HepG2 (cell line): ENCODE results near the gene CCNQ. TPM values are rescaled to one million over a fixed set of nuclear protein-coding genes. Genes with fewer than 3 reads are reported as not detected.
A peak's percentile ranks its signal among the peaks of the same experiment; 100 is the strongest.

Source experiments
- ATF1 ChIP-seq: IDR thresholded peaks from 2 replicates; pipeline ENCODE4 v1.6.1; 2016; ENCODE audit warnings: mild to moderate bottlenecking, control low read depth
- BATF2 ChIP-seq: sonication (generic); formaldehyde crosslinking; IDR thresholded peaks from 2 replicates; pipeline ENCODE4 v1.8.0; 2022; ENCODE audit warnings: mild to moderate bottlenecking, missing genetic modification reagents, moderate library complexity
- CCDC6 ChIP-seq: sonication (generic); formaldehyde crosslinking; IDR thresholded peaks from 2 replicates; pipeline ENCODE4 v1.8.1; 2022; ENCODE audit warnings: mild to moderate bottlenecking, missing genetic modification reagents, moderate library complexity
- CEBPG ChIP-seq: IDR thresholded peaks from 2 replicates; pipeline ENCODE4 v1.6.1; 2016
- EHMT2 ChIP-seq: fragments of 200-600 bp; sonication (generic); IDR thresholded peaks from 2 replicates; pipeline ENCODE4 v1.7.0; 2017; ENCODE audit warnings: antibody characterized with exemption, low read depth, low read length, borderline replicate concordance
- FOXK1 ChIP-seq: sonication (generic); formaldehyde crosslinking; IDR thresholded peaks from 2 replicates; pipeline ENCODE4 v1.4.0; 2020; ENCODE audit warnings: low read depth, missing genetic modification reagents, borderline replicate concordance
- GPN1 ChIP-seq: sonication (generic); formaldehyde crosslinking; IDR thresholded peaks from 2 replicates; pipeline ENCODE4 v1.5.1; 2020; ENCODE audit warnings: missing genetic modification reagents, borderline replicate concordance
- HBP1 ChIP-seq: IDR thresholded peaks from 2 replicates; pipeline ENCODE4 v1.6.1; 2016; ENCODE audit warnings: low read depth, control low read depth
- HDAC1 ChIP-seq: sonication (generic); formaldehyde crosslinking; IDR thresholded peaks from 2 replicates; pipeline ENCODE4 v1.5.1; 2020; ENCODE audit warnings: mild to moderate bottlenecking, missing genetic modification reagents
- HNF4A ChIP-seq: sonication (generic); formaldehyde crosslinking; IDR thresholded peaks from 2 replicates; pipeline ENCODE4 v1.4.0; 2020; ENCODE audit warnings: missing genetic modification reagents
- HNRNPH1 ChIP-seq: fragments of 200-400 bp; formaldehyde crosslinking; optimal IDR thresholded peaks from 2 replicates; pipeline ENCODE3; 2017; ENCODE audit warnings: mild to moderate bottlenecking, low read depth, low read length
- KDM1A ChIP-seq: IDR thresholded peaks from 2 replicates; pipeline ENCODE4 v1.6.1; 2016; ENCODE audit warnings: missing compliant biosample characterization
- KMT2B ChIP-seq: IDR thresholded peaks from 2 replicates; pipeline ENCODE4 v1.6.1; 2016; ENCODE audit warnings: missing genetic modification reagents, missing compliant biosample characterization
- MAZ ChIP-seq, 2 experiments: sonication (generic) in 1 of 2; formaldehyde crosslinking in 1 of 2; IDR thresholded peaks; 2 replicates each; pipeline versions ENCODE4 v1.5.0 to v1.6.1; 2012 to 2020; ENCODE audit warnings: low read depth in 2 of 2, mild to moderate bottlenecking in 2 of 2, borderline replicate concordance in 1 of 2, improper control_type of control experiment in 1 of 2, low read length in 1 of 2, missing genetic modification reagents in 1 of 2, moderate library complexity in 1 of 2
- NCOA2 ChIP-seq: sonication (generic); formaldehyde crosslinking; IDR thresholded peaks from 2 replicates; pipeline ENCODE4 v1.8.0; 2022; ENCODE audit warnings: inconsistent platforms
- NRL ChIP-seq: sonication (generic); formaldehyde crosslinking; IDR thresholded peaks from 2 replicates; pipeline ENCODE4 v1.5.0; 2020; ENCODE audit warnings: missing genetic modification reagents, mild to moderate bottlenecking, moderate library complexity, borderline replicate concordance
- PHF5A ChIP-seq: IDR thresholded peaks from one replicate; pipeline ENCODE4 v1.6.1; 2018; ENCODE audit warnings: low read depth, missing genetic modification reagents; ENCODE audit not compliant: unreplicated experiment
- RXRA ChIP-seq: sonication (generic); formaldehyde crosslinking; IDR thresholded peaks from 2 replicates; pipeline ENCODE4 v1.5.1; 2020; ENCODE audit warnings: missing genetic modification reagents
- SAFB2 ChIP-seq: sonication (generic); formaldehyde crosslinking; IDR thresholded peaks from 2 replicates; pipeline ENCODE4 v1.5.1; 2020; ENCODE audit warnings: missing genetic modification reagents, low read depth, mild to moderate bottlenecking, borderline replicate concordance
- SMC3 ChIP-seq: IDR thresholded peaks from 2 replicates; pipeline ENCODE4 v1.6.1; 2011; ENCODE audit warnings: low read length, improper control_type of control experiment
- TGIF2 ChIP-seq: IDR thresholded peaks from 2 replicates; pipeline ENCODE4 v1.6.1; 2016; ENCODE audit warnings: control low read depth, missing compliant biosample characterization
- TMF1 ChIP-seq: sonication (generic); formaldehyde crosslinking; IDR thresholded peaks from 2 replicates; pipeline ENCODE4 v1.8.1; 2022; ENCODE audit warnings: low read depth, missing genetic modification reagents
- ZKSCAN5 ChIP-seq: sonication (generic); formaldehyde crosslinking; IDR thresholded peaks from 2 replicates; pipeline ENCODE4 v1.5.1; 2020; ENCODE audit warnings: mild to moderate bottlenecking, missing genetic modification reagents
- ZMYM4 ChIP-seq: sonication (generic); formaldehyde crosslinking; IDR thresholded peaks from 2 replicates; pipeline ENCODE4 v1.8.1; 2023; ENCODE audit warnings: mild to moderate bottlenecking, missing genetic modification reagents
- ZNF10 ChIP-seq: sonication (generic); formaldehyde crosslinking; IDR thresholded peaks from 2 replicates; pipeline ENCODE4 v1.4.0; 2020; ENCODE audit warnings: mild to moderate bottlenecking, low read depth, missing genetic modification reagents, borderline replicate concordance
- ZNF235 ChIP-seq: sonication (generic); formaldehyde crosslinking; IDR thresholded peaks from 2 replicates; pipeline ENCODE4 v1.8.1; 2023; ENCODE audit warnings: mild to moderate bottlenecking, missing genetic modification reagents, borderline replicate concordance
- ZNF274 ChIP-seq: sonication (generic); formaldehyde crosslinking; IDR thresholded peaks from 2 replicates; pipeline ENCODE4 v1.5.1; 2020; ENCODE audit warnings: mild to moderate bottlenecking, missing genetic modification reagents
- ZNF337 ChIP-seq: sonication (generic); formaldehyde crosslinking; IDR thresholded peaks from 2 replicates; pipeline ENCODE4 v1.5.1; 2020; ENCODE audit warnings: missing genetic modification reagents, low read depth, mild to moderate bottlenecking, borderline replicate concordance
- ZNF496 ChIP-seq: sonication (generic); formaldehyde crosslinking; IDR thresholded peaks from 2 replicates; pipeline ENCODE4 v1.8.1; 2023; ENCODE audit warnings: mild to moderate bottlenecking, moderate library complexity, missing genetic modification reagents; ENCODE audit not compliant: insufficient replicate concordance
- ZNF672 ChIP-seq: sonication (generic); formaldehyde crosslinking; IDR thresholded peaks from 2 replicates; pipeline ENCODE4 v1.8.1; 2022; ENCODE audit warnings: missing genetic modification reagents
- ZNF746 ChIP-seq: sonication (generic); formaldehyde crosslinking; IDR thresholded peaks from 2 replicates; pipeline ENCODE4 v1.8.0; 2022; ENCODE audit warnings: mild to moderate bottlenecking, missing genetic modification reagents
- ZNF761 ChIP-seq: sonication (generic); formaldehyde crosslinking; conservative IDR thresholded peaks from 2 replicates; pipeline ENCODE4 v1.4.0; 2020; ENCODE audit warnings: mild to moderate bottlenecking, missing genetic modification reagents
- polyA plus RNA-seq, 8 experiments: library from polyadenylated mRNA; depleted of rRNA in 3 of 8; stranded (reverse) in 7 of 8; unstranded in 1 of 8; fragments of >200 nt; fragmentation: Illumina TruSeq in 4 of 8; extraction: Trizol in 4 of 8; gene quantifications; 2 replicates each; pipeline versions ENCODE4 v1.2.1 to v1.2.3, GENCODE V29; 2011 to 2016; ENCODE audit warnings: low read depth in 4 of 8, missing spikeins in 1 of 8, mixed read lengths in 1 of 8; ENCODE audit not compliant: insufficient read depth in 1 of 8
- total RNA-seq, 5 experiments: library from RNA; depleted of rRNA; stranded (reverse); fragments of >200 nt; fragmentation: Illumina TruSeq; extraction: Trizol; gene quantifications; 2 replicates each; pipeline ENCODE4 v1.2.3, GENCODE V29; 2016; ENCODE audit warnings: low read depth in 1 of 5

CCNQ gene
- total and polyA plus RNA-seq, 2 of the 13 experiments (the other 11 are each of a cell fraction or from before 2014, with no cell fraction given): 15.0 to 25.5 TPM

- TF ChIP-seq SAFB2 (CRISPR knock-in tag): no peak
- peak; percentile 34; the same call in 1 of the 2 replicates for TF ChIP-seq CCDC6 (CRISPR knock-in tag)
- no peak for TF ChIP-seq HNRNPH1
- TF ChIP-seq RXRA: peak; percentile 99
- no peak for TF ChIP-seq EHMT2
- TF ChIP-seq MAZ (IDR thresholded peaks at IDR 0.05; ENCODE audit: borderline replicate concordance, low read depth, low read length): 0 out of 2 replicates have a peak, but pooled peaks have one; percentile 24
- TF ChIP-seq MAZ (CRISPR knock-in tag; IDR thresholded peaks at IDR 0.05; ENCODE audit: low read depth): no peak; the same call in 1 of the 2 replicates
- TF ChIP-seq ZNF761 (CRISPR knock-in tag): no peak
- TF ChIP-seq ZNF496 (CRISPR knock-in tag): no peak
- no peak for TF ChIP-seq NRL
- no peak for TF ChIP-seq FOXK1 (CRISPR knock-in tag)
- peak; percentile 86 for TF ChIP-seq NCOA2
- no peak for TF ChIP-seq GPN1 (CRISPR knock-in tag)
- TF ChIP-seq ZNF672 (CRISPR knock-in tag): no peak; the same call in 1 of the 2 replicates
- TF ChIP-seq HNF4A (CRISPR knock-in tag): peak; percentile 78
- no peak for TF ChIP-seq SMC3
- no peak for TF ChIP-seq ZNF10 (CRISPR knock-in tag)
- peak; percentile 60; the same call in 1 of the 2 replicates for TF ChIP-seq TGIF2 (CRISPR knock-in tag)
- TF ChIP-seq KMT2B (CRISPR knock-in tag): no peak
- no peak for TF ChIP-seq ZMYM4 (CRISPR knock-in tag)
- 0 out of 2 replicates have a peak, but pooled peaks have one; percentile 53 for TF ChIP-seq ZNF746
- no peak for TF ChIP-seq ZNF337 (CRISPR knock-in tag)
- no peak for TF ChIP-seq TMF1
- TF ChIP-seq PHF5A (CRISPR knock-in tag): no peak
- no peak for TF ChIP-seq ATF1 (CRISPR knock-in tag)
- no peak for TF ChIP-seq ZNF274 (CRISPR knock-in tag)
- TF ChIP-seq ZNF235 (CRISPR knock-in tag): no peak
- no peak for TF ChIP-seq HBP1 (CRISPR knock-in tag)
- TF ChIP-seq ZKSCAN5 (CRISPR knock-in tag): no peak
- peak; percentile 64 for TF ChIP-seq HDAC1 (CRISPR knock-in tag)
- no peak for TF ChIP-seq BATF2
- no peak for TF ChIP-seq CEBPG
- TF ChIP-seq KDM1A: peak; percentile 89
Measured at GRCh38 chrX:153646620-153647373, 47.9 kb upstream of the CCNQ start, which contains the start of gene DUSP9 (continued).
